Stimulated activated naive CD8-positive, alpha-beta T cell treated with anti-CD3 and anti-CD28 coated beads, Interleukin-15, Interleukin-2, amounts not matched to agents 100 U/mL and 50 U/mL, for 24 hours (primary cell): ENCODE results near the gene CHRND.
"Not testable (repeated sequence)": the region's sequence is repeated elsewhere in the genome, so short reads cannot be mapped to it uniquely, and the experiment has no call there.

Source experiments
- ATAC-seq: fragments of 150-1000 bp; cut with Tn5 transposase; one replicate; pipeline ENCODE4 v1.10.0; 2021
- DNase-seq: peaks from one replicate; pipeline ENCODE4 v3.0.0; 2021

The CHRND gene

DNA sequence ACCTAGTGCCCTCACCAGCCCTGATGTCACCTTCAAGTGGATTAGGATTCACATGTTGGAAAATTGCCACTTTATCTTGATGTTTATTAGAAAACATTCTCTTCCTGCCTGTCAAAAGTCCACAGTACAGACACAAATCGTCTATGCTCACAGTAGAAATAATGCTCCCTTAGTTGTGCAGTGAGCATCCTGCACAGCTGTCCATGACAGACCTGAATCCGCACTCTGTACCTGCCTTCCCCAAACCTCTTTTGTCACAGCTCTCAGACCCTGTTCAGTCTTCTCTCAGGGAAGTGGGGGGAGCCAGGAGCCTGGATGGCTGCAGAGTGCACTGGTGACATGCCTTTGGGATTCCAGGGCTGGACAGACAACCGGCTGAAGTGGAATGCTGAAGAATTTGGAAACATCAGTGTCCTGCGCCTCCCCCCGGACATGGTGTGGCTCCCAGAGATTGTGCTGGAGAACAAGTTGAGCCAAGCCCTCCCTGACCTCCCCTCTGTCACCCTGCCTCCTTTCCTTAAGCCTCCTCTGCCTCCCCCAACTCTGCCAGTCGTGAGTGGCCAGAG, 2.0 kb downstream of the CHRND start:
- no peak for ATAC-seq
- DNase-seq, result no peak

DNA sequence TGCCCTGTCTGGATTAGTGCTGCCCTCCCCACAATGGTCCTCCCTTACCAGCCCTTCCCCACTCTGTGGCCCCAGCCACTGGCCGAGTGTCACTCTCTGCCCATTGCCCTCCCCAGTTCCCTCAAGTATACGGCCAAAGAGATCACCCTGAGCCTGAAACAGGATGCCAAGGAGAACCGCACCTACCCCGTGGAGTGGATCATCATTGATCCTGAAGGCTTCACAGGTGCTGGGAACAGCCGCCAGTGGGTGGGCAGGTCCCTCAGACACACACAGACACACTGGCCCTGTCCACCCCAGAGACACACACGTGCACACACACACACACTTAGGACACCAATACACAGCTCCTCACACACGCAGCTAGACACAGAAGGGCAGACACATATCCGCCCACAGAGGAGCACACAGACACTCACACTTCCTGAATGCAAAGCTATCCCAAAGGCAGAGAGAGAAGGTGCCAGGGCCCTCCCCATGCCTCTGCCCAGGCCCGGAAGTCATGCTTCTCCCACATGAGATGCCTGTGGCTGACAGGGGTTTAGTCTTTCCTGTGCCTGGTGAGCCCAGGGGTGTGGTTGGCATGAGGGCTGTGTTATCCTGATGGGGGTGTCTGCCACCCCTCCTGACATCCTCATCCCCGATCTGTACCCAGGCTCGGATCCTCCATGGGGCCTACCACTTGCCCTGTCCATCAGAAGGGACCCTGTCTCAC, 2.9 kb downstream of the CHRND start:
- ATAC-seq, result no peak

DNA sequence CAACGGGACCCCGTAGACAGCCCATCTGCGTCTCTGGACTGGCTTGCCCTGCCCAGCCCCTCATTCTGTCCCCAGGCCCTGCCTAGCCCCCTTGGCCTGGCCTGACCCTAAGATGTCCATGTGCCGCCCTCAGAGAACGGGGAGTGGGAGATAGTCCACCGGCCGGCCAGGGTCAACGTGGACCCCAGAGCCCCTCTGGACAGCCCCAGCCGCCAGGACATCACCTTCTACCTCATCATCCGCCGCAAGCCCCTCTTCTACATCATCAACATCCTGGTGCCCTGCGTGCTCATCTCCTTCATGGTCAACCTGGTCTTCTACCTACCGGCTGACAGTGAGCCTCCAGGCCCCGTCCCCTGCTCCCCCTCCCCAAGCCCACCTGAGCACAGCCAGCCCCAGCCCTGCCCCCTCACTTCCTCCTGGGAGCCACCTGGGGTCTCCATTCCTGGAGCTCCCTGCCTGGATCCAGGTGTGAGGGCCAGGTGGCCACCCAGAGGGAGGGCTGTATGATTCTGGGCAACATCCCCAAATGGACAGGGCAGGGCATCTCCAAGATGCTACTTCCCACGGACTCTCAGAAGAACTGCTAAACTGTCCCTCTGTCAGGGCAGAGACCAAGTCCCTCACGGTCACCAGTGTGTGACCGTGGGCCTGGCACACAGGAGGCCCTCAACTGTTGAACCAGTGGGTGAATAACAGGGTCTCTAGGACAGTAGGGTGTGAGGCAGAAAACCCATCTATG, 4.0 kb downstream of the CHRND start:
- DNase-seq (no peak), ATAC-seq (no peak)

More for the DNA sequence above, 2.9 kb downstream of the CHRND start:
- DNase-seq, result no peak

DNA sequence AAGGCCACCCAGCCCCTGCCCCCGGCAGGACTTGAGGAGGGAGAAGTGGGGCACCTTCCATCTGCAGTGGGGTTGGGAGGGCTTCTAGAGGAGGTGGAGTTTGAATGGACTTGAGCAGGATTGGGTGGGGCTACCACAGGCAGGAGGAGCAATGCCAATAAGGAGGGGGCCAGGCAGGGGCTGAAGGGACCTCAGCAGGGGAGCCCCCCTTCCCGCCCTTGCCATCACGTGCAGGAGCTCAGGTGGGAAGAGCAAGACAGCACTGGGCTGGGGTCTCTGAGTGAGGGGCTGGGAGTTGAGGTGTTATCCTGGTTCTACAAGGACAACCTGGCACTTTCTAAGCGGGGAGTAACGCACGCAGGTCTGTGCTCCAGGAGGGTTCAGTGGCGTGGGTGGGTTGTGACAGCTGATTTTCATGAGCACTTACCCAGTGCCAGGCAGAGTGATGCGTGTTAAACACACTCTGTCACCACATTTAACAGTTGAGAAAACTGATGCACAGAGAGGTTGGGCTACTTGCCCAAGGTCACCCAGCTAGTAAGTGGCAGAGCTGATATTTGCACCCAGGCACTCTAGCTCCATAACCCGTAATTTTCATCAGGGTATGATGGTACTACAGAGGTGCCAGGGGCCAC, 4.8 kb downstream of the CHRND start:
- DNase-seq (no peak), ATAC-seq (no peak)

DNA sequence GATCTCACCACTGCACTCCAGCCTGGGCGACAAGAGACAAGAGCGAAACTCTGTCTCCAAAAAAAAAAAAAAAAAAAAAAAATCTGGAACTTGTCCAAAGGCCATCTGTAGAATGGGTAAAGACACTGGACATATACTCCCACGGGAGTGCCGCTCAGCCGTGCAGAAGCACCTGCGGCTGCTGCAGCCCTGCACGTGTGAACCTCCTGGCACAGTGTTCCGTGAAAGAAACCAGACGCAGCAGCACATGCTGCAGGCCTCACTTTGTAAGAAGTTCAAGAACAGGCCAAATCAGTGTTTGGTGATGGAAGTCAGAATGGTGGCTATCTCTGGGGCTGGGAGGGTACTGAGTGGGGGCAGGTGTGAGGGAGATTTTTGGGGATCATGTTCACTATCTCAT, 6.5 kb downstream of the CHRND start:
- DNase-seq, result no peak
- ATAC-seq, result no peak

DNA sequence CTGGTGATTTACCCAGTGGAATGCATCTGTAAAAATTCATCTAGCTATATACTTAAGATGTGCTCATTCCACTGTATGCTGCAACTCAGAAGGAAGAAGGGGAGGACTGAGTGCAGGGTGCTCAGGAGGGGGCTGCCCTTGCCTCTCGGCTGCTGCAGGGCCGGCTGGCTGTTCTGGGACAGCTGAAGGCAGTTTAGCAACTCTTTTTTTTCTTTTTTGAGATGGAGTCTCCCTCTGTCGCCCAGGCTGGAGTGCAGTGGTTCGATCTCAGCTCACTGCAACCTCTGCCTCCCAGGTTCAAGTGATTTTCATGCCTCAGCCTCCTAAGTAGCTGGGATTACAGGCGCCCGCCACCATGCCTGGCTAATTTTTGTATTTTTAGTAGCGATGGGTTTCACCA, 6.9 kb downstream of the CHRND start:
- ATAC-seq, DNase-seq: not testable (repeated sequence)

DNA sequence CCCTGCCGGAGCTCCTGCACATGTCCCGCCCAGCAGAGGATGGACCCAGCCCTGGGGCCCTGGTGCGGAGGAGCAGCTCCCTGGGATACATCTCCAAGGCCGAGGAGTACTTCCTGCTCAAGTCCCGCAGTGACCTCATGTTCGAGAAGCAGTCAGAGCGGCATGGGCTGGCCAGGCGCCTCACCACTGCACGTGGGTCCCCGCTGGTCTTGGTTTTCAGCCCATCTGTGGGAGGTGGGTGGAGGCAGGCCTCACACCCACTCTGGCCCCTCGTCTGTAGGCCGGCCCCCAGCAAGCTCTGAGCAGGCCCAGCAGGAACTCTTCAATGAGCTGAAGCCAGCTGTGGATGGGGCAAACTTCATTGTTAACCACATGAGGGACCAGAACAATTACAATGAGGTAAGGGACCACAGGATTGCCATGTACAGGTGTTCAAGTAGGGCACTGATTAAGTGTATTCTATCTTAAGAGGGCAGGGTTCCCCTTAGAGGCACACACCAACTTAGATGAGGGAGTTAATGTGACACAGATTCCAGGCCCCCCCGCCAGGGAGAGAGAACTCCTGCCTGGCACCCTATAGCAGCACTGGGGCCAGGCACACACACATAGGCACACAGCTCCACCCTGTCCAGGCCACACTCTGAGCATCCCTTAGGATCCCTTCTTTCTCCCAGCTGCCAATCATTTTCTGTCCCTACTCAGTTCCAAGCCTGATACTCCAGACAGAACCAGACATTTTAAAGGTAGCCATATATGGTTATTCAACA, 8.2 kb downstream of the CHRND start:
- ATAC-seq (no peak), DNase-seq (no peak)

DNA sequence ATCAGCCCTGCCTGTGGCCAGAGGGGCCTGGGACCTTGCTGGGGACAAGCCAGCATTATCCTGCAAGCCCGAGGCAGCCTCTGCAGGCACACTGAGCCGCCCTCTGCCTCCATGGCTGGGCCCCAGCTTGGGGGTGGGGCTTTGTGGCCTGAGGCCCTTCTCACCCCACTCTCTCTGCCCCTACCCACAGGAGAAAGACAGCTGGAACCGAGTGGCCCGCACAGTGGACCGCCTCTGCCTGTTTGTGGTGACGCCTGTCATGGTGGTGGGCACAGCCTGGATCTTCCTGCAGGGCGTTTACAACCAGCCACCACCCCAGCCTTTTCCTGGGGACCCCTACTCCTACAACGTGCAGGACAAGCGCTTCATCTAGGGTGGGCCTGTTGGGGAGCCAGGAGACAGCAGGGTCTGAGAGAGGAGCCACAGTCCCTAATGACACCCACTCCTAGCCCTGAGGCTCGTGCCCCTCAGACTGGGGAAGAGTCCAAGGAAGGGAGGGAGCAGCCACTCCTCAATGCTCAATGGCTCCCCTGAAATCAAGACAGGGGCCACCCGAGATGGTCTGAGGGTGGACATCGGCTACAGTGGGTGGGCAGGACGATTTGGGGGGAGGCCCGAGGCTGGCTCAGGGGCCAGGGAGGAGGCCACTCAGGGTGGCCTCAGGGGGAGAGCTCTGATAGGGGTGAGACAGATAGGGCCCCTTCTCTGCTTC, 9.1 kb downstream of the CHRND start:
- DNase-seq, result no peak
- no peak for ATAC-seq

DNA sequence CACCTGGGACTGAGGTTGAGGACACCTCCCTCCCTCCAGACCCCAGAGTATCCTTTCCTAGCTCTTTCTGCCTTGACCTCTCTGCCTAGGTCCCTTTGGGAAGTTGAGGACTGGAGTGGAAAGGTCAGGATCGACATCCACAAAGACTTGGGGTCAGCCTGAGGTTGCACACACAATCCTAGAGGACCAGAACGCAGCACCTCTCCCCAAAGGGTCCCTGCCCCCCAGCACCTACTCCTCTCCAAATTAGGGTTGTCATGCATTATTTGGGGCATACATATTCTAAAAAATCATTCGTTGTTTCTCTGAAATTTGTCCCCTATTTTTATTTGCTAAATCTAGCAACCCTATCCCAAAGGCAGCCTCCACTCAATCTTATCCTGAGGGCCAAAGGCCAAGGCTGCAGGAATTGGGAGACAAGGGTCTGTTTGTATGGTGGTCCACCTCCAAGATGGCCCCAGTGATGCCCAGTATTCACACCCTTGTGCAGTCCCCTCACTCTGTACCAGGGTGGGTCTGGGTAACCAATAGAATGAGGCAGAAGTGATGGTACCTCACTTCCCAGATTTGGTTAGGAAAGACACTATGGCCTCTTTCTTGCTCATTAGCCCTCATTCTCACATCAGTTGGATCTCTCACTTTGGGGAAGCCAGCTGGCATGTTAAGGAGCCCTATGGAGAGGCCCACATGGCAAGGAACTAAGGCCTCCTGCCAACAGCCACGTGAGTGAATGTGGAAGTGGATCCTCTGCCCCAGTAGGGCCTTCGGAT, 10.0 kb downstream of the CHRND start:
- ATAC-seq, result no peak
- DNase-seq, result no peak

DNA sequence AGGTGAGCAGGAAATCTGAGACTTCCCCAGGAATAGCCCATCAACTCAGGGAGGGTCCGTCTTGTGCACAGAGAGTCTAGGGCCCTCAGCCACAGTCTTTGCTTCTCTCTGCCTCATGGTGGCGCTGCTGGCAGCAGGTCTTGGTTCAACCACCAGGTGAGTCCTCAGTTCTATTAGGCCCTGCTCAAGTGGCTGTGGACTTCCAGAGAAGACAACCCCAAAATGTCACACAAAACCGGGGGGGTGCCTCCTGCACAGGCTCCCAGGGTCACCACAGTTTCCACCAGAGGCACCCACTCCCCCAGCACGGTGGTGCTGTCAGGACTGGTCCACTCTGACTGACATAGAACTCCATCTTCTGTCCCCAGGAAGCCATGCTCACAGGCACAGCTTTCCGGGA, 11.1 kb downstream of the CHRND start:
- ATAC-seq, result no peak
- DNase-seq, result no peak

DNA sequence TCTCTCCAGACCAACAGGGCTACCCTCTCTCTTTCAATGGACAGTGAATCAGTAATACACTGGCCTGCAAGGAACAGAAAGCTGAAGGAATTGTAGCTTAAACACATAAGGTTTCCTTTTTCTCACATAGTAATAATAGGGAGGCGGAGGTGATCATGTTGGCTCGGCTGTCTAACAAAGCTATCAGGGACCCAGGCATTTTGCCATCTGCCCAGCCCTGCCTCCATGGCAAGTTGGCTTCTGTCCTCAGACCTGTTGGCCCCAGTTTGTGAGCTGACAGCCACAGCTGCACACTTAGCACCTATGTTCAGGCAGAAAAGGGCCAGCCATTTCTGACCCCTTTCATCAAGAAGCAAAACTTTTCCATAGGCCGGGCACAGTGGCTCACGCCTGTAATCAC, 11.5 kb downstream of the CHRND start:
- ATAC-seq, result no peak
- DNase-seq, result no peak

DNA sequence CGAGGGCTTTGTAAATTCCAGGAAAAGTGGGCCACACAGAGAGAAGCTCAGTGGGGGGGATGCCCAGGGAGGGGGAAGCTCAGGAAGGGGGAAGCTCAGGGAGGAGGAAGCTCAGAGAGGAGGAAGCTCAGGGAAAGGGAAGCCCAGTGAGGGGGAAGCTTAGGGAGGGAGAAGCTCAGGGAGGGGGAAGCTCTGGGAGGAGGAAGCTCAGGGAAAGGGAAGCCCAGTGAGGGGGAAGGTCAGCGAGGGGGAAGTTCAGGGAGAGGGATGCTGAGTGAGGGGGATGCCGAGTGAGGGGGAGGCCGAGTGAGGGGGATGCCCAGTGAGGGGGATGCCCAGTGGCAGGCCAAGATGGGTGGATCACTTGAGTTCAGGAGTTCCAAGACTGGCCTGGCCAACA, 12.7 kb downstream of the CHRND start:
- no peak for DNase-seq
- no peak for ATAC-seq

DNA sequence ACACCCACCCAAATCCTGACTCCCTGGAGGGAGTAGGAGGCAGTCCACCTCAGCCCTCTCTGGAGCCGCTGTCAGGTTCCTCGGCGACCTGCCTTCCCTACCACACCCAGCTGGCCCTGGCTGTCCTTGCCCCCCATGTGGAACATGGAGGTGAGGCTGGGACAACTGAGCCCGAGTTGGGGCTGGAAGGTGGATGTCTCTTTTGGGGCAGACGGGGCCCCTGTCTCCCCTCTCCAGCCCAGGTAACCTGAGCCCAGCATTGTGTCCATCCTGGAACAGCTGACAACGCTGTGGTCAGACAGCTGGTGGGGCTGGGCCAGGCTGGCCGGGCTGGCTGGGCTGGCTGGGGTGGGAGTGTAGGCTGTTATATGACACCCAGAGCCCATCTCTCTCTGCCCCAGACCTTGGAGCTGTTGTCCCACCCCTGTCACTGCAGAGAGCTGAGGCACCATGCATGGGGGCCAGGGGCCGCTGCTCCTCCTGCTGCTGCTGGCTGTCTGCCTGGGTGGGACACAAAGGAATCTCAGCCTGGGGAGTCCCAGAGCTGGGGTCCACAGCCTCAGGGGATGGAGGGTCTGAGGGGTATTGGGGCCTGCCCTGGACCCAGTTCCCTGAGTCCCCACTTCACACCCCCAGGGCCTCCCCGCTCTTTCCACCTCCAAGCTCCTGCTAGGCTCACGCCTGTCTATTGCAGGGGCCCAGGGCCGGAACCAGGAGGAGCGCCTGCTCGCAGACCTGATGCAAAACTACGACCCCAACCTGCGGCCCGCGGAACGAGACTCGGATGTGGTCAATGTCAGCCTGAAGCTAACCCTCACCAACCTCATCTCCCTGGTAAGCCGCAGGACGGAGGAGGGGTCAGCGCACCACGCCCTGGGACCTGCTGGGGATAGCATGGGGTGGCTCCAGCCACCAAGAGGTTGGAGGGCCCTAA, 13.6 kb downstream of the CHRND start, which contains the start of gene CHRNG:
TSS of gene CHRNG (plus strand) at position 395 of the 934 bp plus-strand sequence. CDS start at position 451, 56 bp downstream.
- no peak for ATAC-seq
- no peak for DNase-seq

DNA sequence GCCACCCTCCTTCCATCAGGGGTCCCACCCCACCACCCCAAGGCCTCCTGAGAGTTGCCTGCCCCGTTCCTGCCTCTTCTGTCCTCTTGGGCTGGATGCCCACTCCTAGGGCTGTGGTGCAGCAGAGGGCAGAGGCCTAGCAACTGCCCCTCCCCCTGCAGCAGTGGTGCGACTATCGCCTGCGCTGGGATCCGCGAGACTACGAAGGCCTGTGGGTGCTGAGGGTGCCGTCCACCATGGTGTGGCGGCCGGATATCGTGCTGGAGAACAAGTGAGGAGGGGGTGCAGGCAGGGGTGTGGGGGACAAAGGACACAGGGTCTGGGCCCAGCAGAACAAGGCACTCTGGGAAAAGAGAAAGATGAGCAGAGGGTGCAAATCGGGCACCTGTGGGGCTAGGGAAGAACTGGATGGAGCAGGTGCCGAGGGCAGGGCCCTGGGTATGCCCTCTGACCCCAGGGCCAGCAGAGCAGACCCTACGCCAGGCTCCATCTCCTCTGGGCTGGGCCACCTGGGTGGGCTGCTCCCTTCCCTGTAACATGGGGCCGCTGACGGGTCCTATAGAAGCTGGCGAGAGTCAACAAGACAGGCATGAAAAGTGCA, 14.6 kb downstream of the CHRND start:
- DNase-seq (no peak), ATAC-seq (no peak)

DNA sequence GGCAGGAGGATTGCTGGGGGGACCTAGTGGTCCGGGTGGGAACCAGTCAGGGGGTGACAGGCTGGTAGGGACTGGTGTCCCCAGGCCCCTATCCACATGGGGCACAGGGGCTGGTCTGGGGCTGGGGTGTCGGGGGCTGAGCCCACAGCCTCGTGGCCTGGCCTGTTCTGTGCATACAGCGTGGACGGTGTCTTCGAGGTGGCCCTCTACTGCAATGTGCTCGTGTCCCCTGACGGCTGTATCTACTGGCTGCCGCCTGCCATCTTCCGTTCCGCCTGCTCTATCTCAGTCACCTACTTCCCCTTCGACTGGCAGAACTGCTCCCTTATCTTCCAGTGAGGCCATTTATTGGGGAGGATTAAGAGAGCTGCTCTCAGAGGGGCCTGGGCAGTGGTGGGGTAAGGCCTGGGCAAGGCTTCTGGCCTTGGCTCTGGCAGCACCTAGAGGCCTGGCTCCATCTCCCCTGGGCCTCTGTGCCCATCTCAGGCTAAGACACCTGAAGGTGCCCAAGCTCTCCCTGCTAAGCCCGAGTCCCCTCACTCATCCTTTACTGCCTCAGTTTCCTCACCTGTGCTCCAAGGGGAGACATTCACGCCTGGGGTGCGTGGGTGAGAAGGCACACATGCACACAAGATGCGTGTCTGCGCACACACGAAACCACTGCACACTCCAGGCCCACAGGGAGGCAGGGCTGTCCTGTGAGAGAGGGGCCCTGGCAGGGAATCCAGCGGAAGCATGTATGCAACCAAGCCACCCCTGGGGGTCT, 15.4 kb downstream of the CHRND start:
- ATAC-seq (no peak), DNase-seq (no peak)

DNA sequence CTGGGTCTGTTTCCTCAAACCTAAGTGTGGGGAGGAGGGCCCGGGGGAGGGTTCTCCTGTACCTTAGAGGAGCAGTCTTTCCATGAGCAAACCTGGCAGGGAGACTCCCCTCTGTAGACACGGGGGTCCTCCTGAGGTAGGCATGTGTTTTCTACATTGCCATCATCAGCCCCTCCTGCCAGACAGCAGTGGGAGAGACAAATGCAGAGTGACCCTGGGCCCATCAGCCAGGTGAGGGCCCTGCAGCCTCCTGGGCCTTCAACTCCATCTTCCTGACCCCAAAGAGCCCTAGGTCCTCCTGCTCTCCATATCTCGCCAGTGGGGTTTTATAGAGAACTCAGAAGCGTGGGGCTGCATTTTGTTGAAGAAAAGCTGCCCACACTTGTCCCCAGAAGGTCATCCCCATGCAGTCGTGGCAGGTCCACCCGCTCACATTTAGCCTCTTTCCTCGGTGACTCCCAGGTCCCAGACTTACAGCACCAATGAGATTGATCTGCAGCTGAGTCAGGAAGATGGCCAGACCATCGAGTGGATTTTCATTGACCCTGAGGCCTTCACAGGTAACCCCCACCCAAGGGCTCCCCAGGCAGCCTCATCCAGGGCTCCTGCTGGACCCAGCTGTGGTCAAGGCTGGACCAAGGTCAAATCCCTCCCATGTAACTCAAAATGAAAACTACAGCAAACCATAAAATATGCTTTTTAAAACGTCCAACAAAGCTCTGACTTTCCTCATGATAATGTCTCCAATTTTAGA, 16.2 kb downstream of the CHRND start:
- DNase-seq (no peak), ATAC-seq (no peak)

DNA sequence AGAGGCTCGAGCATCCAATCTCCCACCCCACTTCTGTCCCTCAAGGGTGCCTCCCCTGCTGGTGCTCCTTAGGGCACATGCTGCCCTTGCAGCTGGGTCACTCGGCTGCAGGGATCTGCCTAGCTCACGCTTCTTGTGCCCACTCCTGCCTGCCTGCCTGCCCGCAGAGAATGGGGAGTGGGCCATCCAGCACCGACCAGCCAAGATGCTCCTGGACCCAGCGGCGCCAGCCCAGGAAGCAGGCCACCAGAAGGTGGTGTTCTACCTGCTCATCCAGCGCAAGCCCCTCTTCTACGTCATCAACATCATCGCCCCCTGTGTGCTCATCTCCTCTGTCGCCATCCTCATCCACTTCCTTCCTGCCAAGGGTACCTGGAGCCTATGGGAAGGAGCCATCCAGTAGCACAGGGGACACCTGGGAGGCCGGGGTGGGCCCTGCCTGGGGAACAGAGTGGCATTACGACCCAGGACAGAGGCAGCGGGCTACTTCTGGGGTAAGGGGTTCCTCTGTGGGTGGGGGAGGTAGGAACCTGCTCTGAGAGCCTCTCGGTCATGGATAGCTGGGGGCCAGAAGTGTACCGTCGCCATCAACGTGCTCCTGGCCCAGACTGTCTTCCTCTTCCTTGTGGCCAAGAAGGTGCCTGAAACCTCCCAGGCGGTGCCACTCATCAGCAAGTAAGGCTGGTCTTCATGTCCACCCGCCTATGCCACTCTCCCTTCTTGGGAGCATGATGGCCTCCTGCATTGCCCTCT, 16.9 kb downstream of the CHRND start:
- ATAC-seq (no peak), DNase-seq (no peak)
